ENCODE data around the gene LRCH4. TPM values are rescaled to one million over a fixed set of nuclear protein-coding genes. Genes with fewer than 3 reads are reported as not detected.
A peak's percentile ranks its signal among the peaks of the same experiment; 100 is the strongest.

The LRCH4 gene
- total RNA-seq, 1 donor from 2014 or later = 76.6 TPM

DNA sequence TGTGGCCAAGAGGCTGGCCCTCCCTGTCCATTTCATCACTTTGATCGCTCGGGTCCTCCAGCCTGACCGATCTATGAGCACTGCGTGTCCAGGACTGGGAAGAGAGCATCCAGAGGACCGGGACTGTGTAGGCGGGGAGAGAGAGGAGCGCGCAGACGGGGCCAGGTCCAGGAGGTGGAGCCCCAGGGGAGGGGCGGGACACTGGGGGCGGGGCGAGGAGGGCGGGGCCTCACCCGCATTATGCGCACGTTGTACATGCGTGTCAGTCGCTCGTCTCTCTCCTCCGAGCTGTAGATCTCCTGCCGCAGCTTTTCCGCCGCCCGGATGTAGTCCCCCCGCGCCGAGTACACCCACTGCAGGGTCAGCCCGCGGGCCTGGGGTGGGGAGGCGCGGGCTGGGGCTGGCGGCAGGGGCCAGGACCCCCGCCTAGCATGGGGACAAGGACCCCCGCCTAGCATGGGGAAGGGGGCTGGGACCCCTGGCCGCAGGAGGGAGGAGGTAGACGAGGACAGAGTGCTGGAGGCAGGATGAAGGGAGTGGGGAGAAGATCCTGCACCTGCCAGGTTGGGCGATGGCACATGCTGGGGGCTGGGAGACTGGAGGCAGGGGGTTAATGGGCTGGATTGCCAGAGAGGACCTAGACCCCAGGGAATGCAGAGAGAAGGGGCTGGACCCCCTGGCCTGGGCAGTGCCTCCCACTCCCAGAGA is 40.8 kb upstream of the LRCH4 start:
- H3K9me3 Mint-ChIP-seq (ENCODE audit: low read depth) = no peaks in the 10 kb centered on the region
- TF ChIP-seq CTCF (IDR thresholded peaks at IDR 0.05; ENCODE audit: unreplicated experiment) = no peak
- no peak overlapping the region for H3K27ac Mint-ChIP-seq
- DNase-seq (ENCODE audit: low spot score, unreplicated experiment) = peak; percentile 54
- H3K36me3 Mint-ChIP-seq (ENCODE audit: insufficient read depth) = peaks cover 4% of the 10 kb centered on the region
- no peak overlapping the region for H3K4me3 Mint-ChIP-seq (ENCODE audit: low read depth)
- H3K27me3 Mint-ChIP-seq = peaks cover 39% of the 10 kb centered on the region
- H3K4me1 Mint-ChIP-seq (ENCODE audit: low read depth) = no peaks in the 10 kb centered on the region

- Mint-ChIP-seq H3K4me1 (ENCODE audit: low read depth) (no peaks in the 10 kb centered on the region), H3K9me3 (ENCODE audit: low read depth) (no peaks in the 10 kb centered on the region), H3K36me3 (ENCODE audit: insufficient read depth) (peaks cover 4% of the 10 kb centered on the region), H3K27ac (no peak overlapping the region), H3K27me3 (peaks cover 36% of the 10 kb centered on the region), H3K4me3 (ENCODE audit: low read depth) (no peak overlapping the region)
- DNase-seq (ENCODE audit: low spot score, unreplicated experiment) = no peak
- TF ChIP-seq CTCF (IDR thresholded peaks at IDR 0.05; ENCODE audit: unreplicated experiment) = no peak
These were observed 40.1 kb upstream of the LRCH4 start for GRCh38 chr7:100626055-100626454.

DNA sequence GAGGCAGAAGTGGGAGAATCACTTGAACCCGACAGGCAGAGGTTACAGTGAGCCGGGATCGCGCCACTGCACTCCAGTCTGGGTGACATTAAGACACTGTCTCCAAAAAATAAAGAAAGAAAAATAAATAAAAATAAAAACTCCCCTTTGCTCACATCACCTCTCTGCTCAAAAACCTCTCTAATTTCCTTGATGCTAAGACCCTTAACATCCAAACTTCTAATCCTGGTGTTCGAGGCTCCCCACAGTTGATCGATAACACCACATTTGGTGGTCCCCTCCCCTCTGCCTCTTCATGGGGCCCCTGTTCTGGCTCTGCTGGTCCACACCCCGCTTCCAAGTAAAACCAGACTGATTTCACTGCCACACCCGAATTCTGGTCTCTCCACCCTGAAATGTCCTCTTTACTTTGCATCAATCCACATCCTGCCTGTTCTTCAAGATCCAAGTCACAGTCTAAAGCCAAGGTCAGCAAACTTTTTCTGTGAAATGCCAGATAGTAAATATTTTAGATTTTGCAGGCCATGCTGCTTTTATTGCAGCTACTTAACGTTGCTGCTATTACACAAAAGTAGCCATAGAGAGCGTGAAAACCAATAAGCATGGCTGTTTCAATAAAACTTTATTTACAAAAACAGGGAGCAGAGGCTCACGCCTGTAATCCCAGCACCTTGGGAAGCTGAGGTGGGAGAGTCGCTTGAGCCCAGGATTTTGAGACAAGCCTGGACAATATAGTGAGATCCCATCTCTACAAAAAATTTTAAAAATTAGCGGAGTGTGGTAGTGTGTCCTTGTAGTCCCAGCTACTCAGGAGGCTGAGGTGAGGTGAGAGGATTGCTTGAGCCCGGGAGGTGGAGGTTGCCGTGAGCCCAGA is 38.3 kb upstream of the LRCH4 start:
- no peak overlapping the region for H3K27ac Mint-ChIP-seq

GRCh38 chr7:100621554-100621953 is 35.6 kb upstream of the LRCH4 start:
- Mint-ChIP-seq H3K27me3 (peaks cover 17% of the 10 kb centered on the region), H3K9me3 (ENCODE audit: low read depth) (no peaks in the 10 kb centered on the region), H3K27ac (no peak overlapping the region), H3K36me3 (ENCODE audit: insufficient read depth) (peaks cover 6% of the 10 kb centered on the region), H3K4me1 (ENCODE audit: low read depth) (no peaks in the 10 kb centered on the region), H3K4me3 (ENCODE audit: low read depth) (no peak overlapping the region)
- DNase-seq (ENCODE audit: low spot score, unreplicated experiment) = no peak
- no peak for TF ChIP-seq CTCF (IDR thresholded peaks at IDR 0.05; ENCODE audit: unreplicated experiment)

More for the DNA sequence above, 38.3 kb upstream of the LRCH4 start:
- no peak overlapping the region for H3K4me3 Mint-ChIP-seq (ENCODE audit: low read depth)
- DNase-seq (ENCODE audit: low spot score, unreplicated experiment) = no peak
- no peaks in the 10 kb centered on the region for H3K9me3 Mint-ChIP-seq (ENCODE audit: low read depth)
- no peaks in the 10 kb centered on the region for H3K4me1 Mint-ChIP-seq (ENCODE audit: low read depth)
- H3K27me3 Mint-ChIP-seq = peaks cover 30% of the 10 kb centered on the region
- H3K36me3 Mint-ChIP-seq (ENCODE audit: insufficient read depth) = peaks cover 6% of the 10 kb centered on the region
- no peak for TF ChIP-seq CTCF (IDR thresholded peaks at IDR 0.05; ENCODE audit: unreplicated experiment)

DNA sequence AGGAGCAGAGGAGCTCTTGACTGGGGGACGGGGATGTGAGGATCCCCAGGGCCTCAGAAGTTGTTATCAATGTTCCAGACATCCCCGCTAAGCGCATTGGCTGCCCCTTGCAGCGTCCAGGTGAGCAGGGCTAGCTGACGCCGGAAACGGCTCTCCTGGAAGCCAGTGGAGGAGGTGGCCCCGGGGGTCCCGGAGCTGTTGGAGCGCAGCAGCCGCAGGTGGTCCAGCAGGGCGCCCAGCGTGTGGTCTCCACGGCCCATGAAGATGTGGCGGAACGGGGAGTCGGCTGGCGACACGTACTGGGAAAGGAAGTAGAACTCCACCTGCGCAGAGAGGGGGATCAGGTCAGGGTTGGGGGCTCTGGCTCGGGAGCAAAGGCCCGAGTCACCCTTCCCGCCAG is 34.9 kb upstream of the LRCH4 start:
- Mint-ChIP-seq H3K27ac (no peak overlapping the region), H3K9me3 (ENCODE audit: low read depth) (no peaks in the 10 kb centered on the region), H3K4me3 (ENCODE audit: low read depth) (no peak overlapping the region), H3K36me3 (ENCODE audit: insufficient read depth) (peaks cover 6% of the 10 kb centered on the region), H3K4me1 (ENCODE audit: low read depth) (no peaks in the 10 kb centered on the region), H3K27me3 (peaks cover 10% of the 10 kb centered on the region)
- no peak for DNase-seq (ENCODE audit: low spot score, unreplicated experiment)
- no peak for TF ChIP-seq CTCF (IDR thresholded peaks at IDR 0.05; ENCODE audit: unreplicated experiment)
